HepG2 (cell line): ENCODE data around the gene TPRN. TPM values are rescaled to one million over a fixed set of nuclear protein-coding genes. Genes with fewer than 3 reads are reported as not detected.
A peak's percentile ranks its signal among the peaks of the same experiment; 100 is the strongest.

Source experiments
- AGO2 ChIP-seq: fragments of 200-400 bp; formaldehyde crosslinking; optimal IDR thresholded peaks from 2 replicates; pipeline ENCODE3; 2017; ENCODE audit warnings: mild to moderate bottlenecking, low read depth, low read length, moderate library complexity
- ASH2L ChIP-seq: fragments of 300-600, 200-600 bp; sonication (generic); IDR thresholded peaks from 2 replicates; pipeline ENCODE4 v1.7.0; 2017; ENCODE audit warnings: low read depth, mild to moderate bottlenecking, moderate library complexity, mixed read lengths, low read length; ENCODE audit not compliant: insufficient read length
- CCAR2 ChIP-seq: fragments of 200-400 bp; formaldehyde crosslinking; optimal IDR thresholded peaks from 2 replicates; pipeline ENCODE3; 2018; ENCODE audit warnings: low read depth, mild to moderate bottlenecking, low read length, moderate library complexity
- FOXJ3 ChIP-seq: sonication (generic); formaldehyde crosslinking; IDR thresholded peaks from 2 replicates; pipeline ENCODE4 v1.4.0; 2020; ENCODE audit warnings: missing genetic modification reagents, mild to moderate bottlenecking, borderline replicate concordance
- GABPB1 ChIP-seq: IDR thresholded peaks from 2 replicates; pipeline ENCODE4 v1.6.1; 2016; ENCODE audit warnings: mild to moderate bottlenecking, missing genetic modification reagents, moderate library complexity, missing compliant biosample characterization
- GTF3A ChIP-seq: sonication (generic); formaldehyde crosslinking; conservative IDR thresholded peaks from 2 replicates; pipeline ENCODE4 v1.4.0; 2020; ENCODE audit warnings: mild to moderate bottlenecking, missing genetic modification reagents
- HNF4A ChIP-seq: sonication (generic); formaldehyde crosslinking; IDR thresholded peaks from 2 replicates; pipeline ENCODE4 v1.4.0; 2020; ENCODE audit warnings: missing genetic modification reagents
- HNRNPL ChIP-seq: fragments of 200-400 bp; formaldehyde crosslinking; IDR thresholded peaks from 2 replicates; pipeline ENCODE4 v1.6.1; 2017; ENCODE audit warnings: mild to moderate bottlenecking, low read depth, low read length
- HOXD1 ChIP-seq: sonication (generic); formaldehyde crosslinking; IDR thresholded peaks from 2 replicates; pipeline ENCODE4 v1.5.0; 2020; ENCODE audit warnings: missing genetic modification reagents
- KDM5B ChIP-seq: sonication (generic); formaldehyde crosslinking; IDR thresholded peaks from 2 replicates; pipeline ENCODE4 v1.4.0; 2020; ENCODE audit warnings: missing genetic modification reagents, mild to moderate bottlenecking, borderline replicate concordance
- MAZ ChIP-seq, 2 experiments: sonication (generic) in 1 of 2; formaldehyde crosslinking in 1 of 2; IDR thresholded peaks; 2 replicates each; pipeline versions ENCODE4 v1.5.0 to v1.6.1; 2012 to 2020; ENCODE audit warnings: low read depth in 2 of 2, mild to moderate bottlenecking in 2 of 2, borderline replicate concordance in 1 of 2, improper control_type of control experiment in 1 of 2, low read length in 1 of 2, missing genetic modification reagents in 1 of 2, moderate library complexity in 1 of 2
- PHF20 ChIP-seq: sonication (generic); formaldehyde crosslinking; IDR thresholded peaks from 2 replicates; pipeline ENCODE4 v1.5.0; 2020; ENCODE audit warnings: mild to moderate bottlenecking, missing genetic modification reagents
- RBFOX2 ChIP-seq: fragments of 200-400 bp; formaldehyde crosslinking; IDR thresholded peaks from 2 replicates; pipeline ENCODE4 v1.6.1; 2017; ENCODE audit warnings: low read depth, mild to moderate bottlenecking, low read length
- REL ChIP-seq: sonication (generic); formaldehyde crosslinking; conservative IDR thresholded peaks from 2 replicates; pipeline ENCODE4 v1.8.0; 2022; ENCODE audit warnings: mild to moderate bottlenecking, missing genetic modification reagents, moderate library complexity
- TCF7L2 ChIP-seq: IDR thresholded peaks from 2 replicates; pipeline ENCODE4 v1.6.1; 2011; ENCODE audit warnings: mild to moderate bottlenecking, low read depth, low read length, moderate library complexity
- THYN1 ChIP-seq: sonication (generic); formaldehyde crosslinking; IDR thresholded peaks from 2 replicates; pipeline ENCODE4 v1.8.1; 2023; ENCODE audit warnings: low read depth, mild to moderate bottlenecking, moderate library complexity, missing genetic modification reagents, borderline replicate concordance
- TP53 ChIP-seq: sonication (generic); formaldehyde crosslinking; conservative IDR thresholded peaks from 2 replicates; pipeline ENCODE4 v1.4.0; 2020; ENCODE audit warnings: missing genetic modification reagents
- ZFP82 ChIP-seq: sonication (generic); formaldehyde crosslinking; IDR thresholded peaks from 2 replicates; pipeline ENCODE4 v1.5.1; 2020; ENCODE audit warnings: mild to moderate bottlenecking, missing genetic modification reagents, borderline replicate concordance
- ZNF136 ChIP-seq: sonication (generic); formaldehyde crosslinking; IDR thresholded peaks from 2 replicates; pipeline ENCODE4 v1.8.1; 2022; ENCODE audit warnings: low read depth, mild to moderate bottlenecking, moderate library complexity, missing genetic modification reagents
- ZNF280B ChIP-seq: sonication (generic); formaldehyde crosslinking; IDR thresholded peaks from 2 replicates; pipeline ENCODE4 v1.5.0; 2020; ENCODE audit warnings: missing genetic modification reagents, mild to moderate bottlenecking, borderline replicate concordance
- ZNF331 ChIP-seq: sonication (generic); formaldehyde crosslinking; IDR thresholded peaks from 2 replicates; pipeline ENCODE4 v1.4.0; 2020; ENCODE audit warnings: missing genetic modification reagents
- ZNF451 ChIP-seq: sonication (generic); formaldehyde crosslinking; IDR thresholded peaks from 2 replicates; pipeline ENCODE4 v1.5.0; 2020; ENCODE audit warnings: mild to moderate bottlenecking, missing genetic modification reagents
- ZNF552 ChIP-seq: sonication (generic); formaldehyde crosslinking; IDR thresholded peaks from 2 replicates; pipeline ENCODE4 v1.9.0; 2022; ENCODE audit warnings: missing genetic modification reagents, mild to moderate bottlenecking, borderline replicate concordance
- ZNF746 ChIP-seq: sonication (generic); formaldehyde crosslinking; IDR thresholded peaks from 2 replicates; pipeline ENCODE4 v1.8.0; 2022; ENCODE audit warnings: mild to moderate bottlenecking, missing genetic modification reagents
- ZSCAN31 ChIP-seq: sonication (generic); formaldehyde crosslinking; IDR thresholded peaks from 2 replicates; pipeline ENCODE4 v1.5.0; 2020; ENCODE audit warnings: low read depth, mild to moderate bottlenecking, missing genetic modification reagents
- polyA plus RNA-seq, 8 experiments: library from polyadenylated mRNA; depleted of rRNA in 3 of 8; stranded (reverse) in 7 of 8; unstranded in 1 of 8; fragments of >200 nt; fragmentation: Illumina TruSeq in 4 of 8; extraction: Trizol in 4 of 8; gene quantifications; 2 replicates each; pipeline versions ENCODE4 v1.2.1 to v1.2.3, GENCODE V29; 2011 to 2016; ENCODE audit warnings: low read depth in 4 of 8, missing spikeins in 1 of 8, mixed read lengths in 1 of 8; ENCODE audit not compliant: insufficient read depth in 1 of 8
- total RNA-seq, 5 experiments: library from RNA; depleted of rRNA; stranded (reverse); fragments of >200 nt; fragmentation: Illumina TruSeq; extraction: Trizol; gene quantifications; 2 replicates each; pipeline ENCODE4 v1.2.3, GENCODE V29; 2016; ENCODE audit warnings: low read depth in 1 of 5
- TF ChIP-seq, protein P1 (sequence below): sonication (generic); formaldehyde crosslinking; IDR thresholded peaks from 2 replicates; pipeline ENCODE4 v1.8.0; 2022; ENCODE audit warnings: missing genetic modification reagents, mild to moderate bottlenecking, inconsistent platforms, borderline replicate concordance
- TF ChIP-seq, protein P2 (sequence below): sonication (generic); formaldehyde crosslinking; IDR thresholded peaks from 2 replicates; pipeline ENCODE4 v1.5.0; 2020; ENCODE audit warnings: mild to moderate bottlenecking, missing genetic modification reagents

Gene TPRN
- total and polyA plus RNA-seq, 2 of the 13 experiments (the other 11 are each of a cell fraction or from before 2014, with no cell fraction given) = 10.1 to 19.2 TPM

- TF ChIP-seq KDM5B = no peak
- 0 out of 2 replicates have a peak, but pooled peaks have one; percentile 43 for TF ChIP-seq HNRNPL
- no peak for TF ChIP-seq ZNF136 (CRISPR knock-in tag)
- no peak for TF ChIP-seq ZNF746 (CRISPR knock-in tag)
- peak; percentile 39; the same call in 1 of the 2 replicates for TF ChIP-seq ZSCAN31 (CRISPR knock-in tag)
- no peak for TF ChIP-seq ZNF280B (CRISPR knock-in tag)
- TF ChIP-seq ZNF552 (CRISPR knock-in tag) = no peak
- TF ChIP-seq, protein P1, sequence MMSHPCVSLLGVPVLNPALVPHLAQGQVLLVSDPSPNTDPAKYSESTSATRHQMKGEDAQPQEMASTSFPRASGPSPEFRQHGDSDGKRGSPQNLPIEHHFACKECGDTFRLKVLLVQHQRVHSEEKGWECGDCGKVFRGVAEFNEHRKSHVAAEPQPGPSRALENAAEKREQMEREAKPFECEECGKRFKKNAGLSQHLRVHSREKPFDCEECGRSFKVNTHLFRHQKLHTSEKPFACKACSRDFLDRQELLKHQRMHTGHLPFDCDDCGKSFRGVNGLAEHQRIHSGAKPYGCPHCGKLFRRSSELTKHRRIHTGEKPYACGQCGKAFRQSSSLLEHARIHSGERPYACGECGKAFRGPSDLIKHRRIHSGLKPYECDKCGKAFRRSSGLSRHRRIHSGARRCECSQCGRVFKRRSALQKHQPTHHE = no peak
- no peak for TF ChIP-seq ZNF331 (CRISPR knock-in tag)
- TF ChIP-seq PHF20 (CRISPR knock-in tag) = no peak
- TF ChIP-seq GABPB1 (CRISPR knock-in tag) = peak; percentile 10; the same call in 1 of the 2 replicates
- 0 out of 2 replicates have a peak, but pooled peaks have one; percentile 32 for TF ChIP-seq ZNF451 (CRISPR knock-in tag)
- TF ChIP-seq ASH2L = no peak
- no peak for TF ChIP-seq HNF4A (CRISPR knock-in tag)
- TF ChIP-seq CCAR2 = no peak
- no peak for TF ChIP-seq HOXD1 (CRISPR knock-in tag)
- no peak for TF ChIP-seq RBFOX2
- no peak for TF ChIP-seq REL
- TF ChIP-seq TCF7L2 = no peak
- TF ChIP-seq FOXJ3 (CRISPR knock-in tag) = no peak
- no peak for TF ChIP-seq ZFP82 (CRISPR knock-in tag)
- TF ChIP-seq THYN1 = no peak
- TF ChIP-seq MAZ (IDR thresholded peaks at IDR 0.05; ENCODE audit: borderline replicate concordance, low read depth, low read length) = no peak
- 0 out of 2 replicates have a peak, but pooled peaks have one; percentile 31 for TF ChIP-seq MAZ (CRISPR knock-in tag; IDR thresholded peaks at IDR 0.05; ENCODE audit: low read depth)
- TF ChIP-seq, protein P2, sequence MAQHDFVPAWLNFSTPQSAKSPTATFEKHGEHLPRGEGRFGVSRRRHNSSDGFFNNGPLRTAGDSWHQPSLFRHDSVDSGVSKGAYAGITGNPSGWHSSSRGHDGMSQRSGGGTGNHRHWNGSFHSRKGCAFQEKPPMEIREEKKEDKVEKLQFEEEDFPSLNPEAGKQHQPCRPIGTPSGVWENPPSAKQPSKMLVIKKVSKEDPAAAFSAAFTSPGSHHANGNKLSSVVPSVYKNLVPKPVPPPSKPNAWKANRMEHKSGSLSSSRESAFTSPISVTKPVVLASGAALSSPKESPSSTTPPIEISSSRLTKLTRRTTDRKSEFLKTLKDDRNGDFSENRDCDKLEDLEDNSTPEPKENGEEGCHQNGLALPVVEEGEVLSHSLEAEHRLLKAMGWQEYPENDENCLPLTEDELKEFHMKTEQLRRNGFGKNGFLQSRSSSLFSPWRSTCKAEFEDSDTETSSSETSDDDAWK (CRISPR knock-in tag) = no peak
- no peak for TF ChIP-seq GTF3A (CRISPR knock-in tag)
- TF ChIP-seq TP53 (CRISPR knock-in tag) = no peak
- TF ChIP-seq AGO2 = peak; percentile 46
These were observed 25.3 kb upstream of the TPRN start (continued) for GRCh38 chr9:137225699-137226331.
